MCF 10A (cell line): ENCODE results near the gene C1orf21. TPM values are rescaled to one million over a fixed set of nuclear protein-coding genes. Genes with fewer than 3 reads are reported as not detected.

ENCODE experiments used
- BruUV-seq: library from RNA; stranded (reverse); fragments of 400-500 nt; replicated peaks from 2 replicates; lab custom pipeline; 2021; lab: Mats Ljungman, UMichigan
- CTCF ChIA-PET: fragments of 300-600 bp; sonication (Branson Sonifier 250); formaldehyde crosslinking; extraction: SDS; loops from one replicate; lab custom pipeline; 2021; ENCODE audit warnings: antibody characterized with exemption, inconsistent platforms; lab: Yijun Ruan, JAX
- POLR2A ChIA-PET: fragments of 300-600, 350-650 bp; sonication (Branson Sonifier 250); formaldehyde crosslinking; extraction: SDS; loops from one replicate; lab custom pipeline; 2020; ENCODE audit warnings: antibody characterized with exemption, inconsistent platforms; lab: Yijun Ruan, JAX
- DNase-seq: peaks from one replicate; pipeline ENCODE4 v3.0.0-alpha.2; 2018; ENCODE audit not compliant: unreplicated experiment
- H3K27ac Mint-ChIP-seq: one replicate; pipeline ENCODE4 v1.8.0; 2022; ENCODE audit warnings: mild to moderate bottlenecking, low read depth, mixed read lengths; ENCODE audit not compliant: unreplicated experiment
- H3K27me3 Mint-ChIP-seq: one replicate; pipeline ENCODE4 v1.8.0; 2022; ENCODE audit warnings: mixed read lengths; ENCODE audit not compliant: insufficient read depth, unreplicated experiment
- H3K36me3 Mint-ChIP-seq: one replicate; pipeline ENCODE4 v1.8.0; 2022; ENCODE audit warnings: mild to moderate bottlenecking, moderate library complexity, mixed read lengths; ENCODE audit not compliant: insufficient read depth, unreplicated experiment
- H3K4me1 Mint-ChIP-seq: one replicate; pipeline ENCODE4 v1.8.0; 2022; ENCODE audit warnings: mixed read lengths; ENCODE audit not compliant: insufficient read depth, unreplicated experiment
- H3K4me3 Mint-ChIP-seq: one replicate; pipeline ENCODE4 v1.8.0; 2022; ENCODE audit warnings: mild to moderate bottlenecking, moderate library complexity, mixed read lengths; ENCODE audit not compliant: unreplicated experiment
- H3K9me3 Mint-ChIP-seq: one replicate; pipeline ENCODE4 v1.8.0; 2022; ENCODE audit warnings: mixed read lengths; ENCODE audit not compliant: unreplicated experiment
- CTCF ChIP-seq: fragments of 200-600 bp; IDR thresholded peaks from one replicate; pipeline ENCODE4 v1.8.0; 2022; ENCODE audit warnings: antibody characterized with exemption, mild to moderate bottlenecking; ENCODE audit not compliant: unreplicated experiment
- intact Hi-C: fragments of 100-400 bp; cut with micrococcal nuclease; formaldehyde crosslinking; loops from 2 replicates; pipeline ENCODE4 v1.14.1; 2022
- total RNA-seq: library from RNA; stranded (reverse); gene quantifications from 2 replicates; pipeline ENCODE4 v1.2.3, GENCODE V29; 2022

The C1orf21 gene
- total RNA-seq, 1 experiment from 2014 or later, result 23.2 TPM

DNA sequence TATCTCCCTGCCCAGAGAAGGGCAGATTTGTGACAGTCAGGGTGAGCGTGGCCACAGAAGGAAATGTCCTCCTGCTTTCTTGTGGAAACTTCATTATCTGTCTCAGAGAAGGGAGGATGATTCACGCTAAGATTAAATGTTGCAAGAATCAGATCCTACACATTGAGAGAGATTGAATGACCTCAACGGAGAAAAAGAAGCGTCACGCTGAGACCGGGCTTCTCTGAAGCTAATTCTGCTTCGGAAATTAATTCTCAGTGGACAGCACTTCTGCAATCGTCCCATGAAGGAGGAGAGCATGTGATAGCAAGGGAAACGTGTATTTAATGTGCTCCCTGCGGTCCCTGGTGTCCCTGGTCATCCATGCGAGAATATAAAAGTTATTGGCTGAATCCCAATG lies 19.8 kb upstream of the C1orf21 start:
- H3K9me3 Mint-ChIP-seq, result no peaks in the 10 kb centered on the region
- H3K36me3 Mint-ChIP-seq, result peaks cover 5% of the 10 kb centered on the region
- no peak overlapping the region for H3K4me3 Mint-ChIP-seq
- peaks cover 33% of the 10 kb centered on the region for H3K4me1 Mint-ChIP-seq
- POLR2A ChIA-PET, result interaction anchor here (1.1 to 6.0 kb wide), 5 partner anchors 8 to 293 kb away, joined by 3 to 75 read pairs (median 4); partner anchors contain the start of gene C1orf21
- no peaks in the 10 kb centered on the region for H3K27me3 Mint-ChIP-seq
- no peak for DNase-seq
- no peak overlapping the region for H3K27ac Mint-ChIP-seq
- intact Hi-C loops, result no loop called here
- no peak for TF ChIP-seq CTCF
- BruUV-seq, result no TSS peak
- CTCF ChIA-PET, result interaction anchor here (1.0 to 2.4 kb wide), 4 partner anchors 8 to 18 kb away, joined by 4 to 7 read pairs (median 6); no protein-coding TSS in a partner anchor

DNA sequence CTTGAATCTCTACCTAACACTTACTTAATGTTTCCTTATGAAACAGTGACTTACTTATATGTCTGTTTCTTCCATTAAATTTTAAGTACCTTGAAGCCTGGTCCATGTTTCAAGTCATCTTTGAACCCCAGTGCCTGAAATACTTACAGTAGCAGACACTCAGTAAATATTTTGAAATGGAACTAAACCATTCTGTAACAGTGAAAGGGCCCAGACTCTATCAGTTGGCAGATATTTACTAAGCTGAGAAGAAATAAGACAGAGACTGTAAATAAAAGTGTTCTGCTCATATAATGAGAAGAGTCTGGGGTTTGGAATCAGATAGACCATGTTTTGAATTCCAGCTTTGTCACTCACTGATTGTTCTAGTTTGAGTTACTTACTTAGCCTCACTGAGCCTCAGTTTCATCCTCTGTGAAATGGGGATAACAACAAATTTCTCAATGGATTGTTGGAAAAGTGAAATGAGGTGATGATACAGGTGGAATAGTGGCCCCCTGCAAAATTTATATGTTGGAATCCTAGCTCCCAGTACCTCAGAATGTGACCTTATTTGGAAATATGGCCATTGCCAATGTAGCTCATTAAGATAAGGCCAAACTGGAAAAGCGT lies 19.3 kb upstream of the C1orf21 start:
- POLR2A ChIA-PET, result interaction anchor here (1.1 to 6.0 kb wide), 7 partner anchors 8 to 292 kb away, joined by 3 to 75 read pairs (median 4); partner anchors contain the start of gene C1orf21
- H3K4me3 Mint-ChIP-seq, result no peak overlapping the region
- H3K27ac Mint-ChIP-seq, result no peak overlapping the region
- BruUV-seq, result no TSS peak
- H3K36me3 Mint-ChIP-seq, result peaks cover 5% of the 10 kb centered on the region
- intact Hi-C loops, result no loop called here
- no peak for DNase-seq
- TF ChIP-seq CTCF, result no peak
- H3K27me3 Mint-ChIP-seq, result no peaks in the 10 kb centered on the region
- CTCF ChIA-PET, result interaction anchor here (1.0 to 2.4 kb wide), 6 partner anchors 8 to 324 kb away, joined by 3 to 7 read pairs (median 6); no protein-coding TSS in a partner anchor
- peaks cover 33% of the 10 kb centered on the region for H3K4me1 Mint-ChIP-seq
- no peaks in the 10 kb centered on the region for H3K9me3 Mint-ChIP-seq

DNA sequence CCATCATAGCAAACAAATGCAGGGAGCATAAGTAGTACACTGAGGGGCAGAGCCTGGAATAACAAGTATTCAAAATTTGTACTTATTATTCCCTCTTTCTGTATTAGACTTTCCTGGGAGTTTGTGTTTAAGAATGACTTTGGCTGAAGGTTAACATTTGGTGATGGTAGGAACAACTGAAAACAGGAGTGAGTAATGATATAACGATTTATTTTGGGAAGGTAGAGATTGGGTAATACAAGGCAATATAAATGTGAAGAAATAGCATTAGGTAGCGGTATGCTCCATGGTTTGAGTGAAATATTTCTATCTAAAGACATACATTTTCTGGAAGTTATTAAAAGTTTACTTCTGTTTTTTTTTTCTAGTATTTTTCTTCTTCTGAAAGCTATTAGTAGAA lies 18.5 kb upstream of the C1orf21 start:
- no peaks in the 10 kb centered on the region for H3K9me3 Mint-ChIP-seq
- H3K27me3 Mint-ChIP-seq, result no peaks in the 10 kb centered on the region
- BruUV-seq, result no TSS peak
- H3K36me3 Mint-ChIP-seq, result peaks cover 5% of the 10 kb centered on the region
- peak; percentile 53 for DNase-seq
- peaks cover 27% of the 10 kb centered on the region for H3K4me1 Mint-ChIP-seq
- no peak for TF ChIP-seq CTCF
- intact Hi-C loops, result no loop called here
- peak overlapping the region; percentile 36 for H3K27ac Mint-ChIP-seq
- H3K4me3 Mint-ChIP-seq, result peak overlapping the region; percentile 2
- ChIA-PET CTCF (interaction anchor here (0.6 to 1.9 kb wide), 6 partner anchors 9 to 323 kb away, joined by 3 to 7 read pairs (median 4); no protein-coding TSS in a partner anchor), POLR2A (interaction anchor here (0.9 to 6.0 kb wide), 7 partner anchors 9 to 292 kb away, joined by 3 to 75 read pairs (median 4); partner anchors contain the start of gene C1orf21)

DNA sequence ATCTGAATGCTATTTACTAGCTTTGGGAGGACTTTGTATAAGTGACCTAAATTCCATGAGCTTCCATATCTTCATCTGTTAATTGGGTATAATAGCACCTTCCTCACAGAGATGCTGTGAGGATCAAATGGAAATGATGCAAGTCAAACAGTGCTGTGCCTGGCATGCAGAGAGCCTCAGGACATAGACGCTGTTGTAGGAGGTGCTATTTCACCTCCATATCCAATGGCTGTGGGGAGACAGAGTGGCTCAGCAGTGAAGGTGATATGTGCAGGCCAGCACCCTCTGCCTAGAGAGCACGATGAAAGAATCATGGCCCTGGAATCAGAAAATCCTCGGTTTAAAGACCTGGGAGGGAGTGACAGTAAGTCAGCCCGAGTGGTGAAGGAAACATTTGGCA lies 16.0 kb upstream of the C1orf21 start:
- POLR2A ChIA-PET, result interaction anchor here (0.6 to 6.0 kb wide), 4 partner anchors 10 to 256 kb away, joined by 3 to 75 read pairs (median 4); partner anchors contain the start of gene C1orf21
- H3K27ac Mint-ChIP-seq, result peak overlapping the region; percentile 52
- no peak for DNase-seq
- no peak for TF ChIP-seq CTCF
- no TSS peak for BruUV-seq
- no peak overlapping the region for H3K4me3 Mint-ChIP-seq
- intact Hi-C loops, result no loop called here
- CTCF ChIA-PET, result interaction anchor here (0.6 to 0.9 kb wide), 2 partner anchors 84 to 306 kb away, joined by 3 read pairs; no protein-coding TSS in a partner anchor
- peaks cover 5% of the 10 kb centered on the region for H3K36me3 Mint-ChIP-seq
- H3K9me3 Mint-ChIP-seq, result no peaks in the 10 kb centered on the region
- peaks cover 16% of the 10 kb centered on the region for H3K4me1 Mint-ChIP-seq
- H3K27me3 Mint-ChIP-seq, result no peaks in the 10 kb centered on the region
